GM21717 (cell line): ENCODE data around the gene CTAGE9.
"Not testable (repeated sequence)": the region's sequence is repeated elsewhere in the genome, so short reads cannot be mapped to it uniquely, and the experiment has no call there.

ENCODE experiments used
- ATAC-seq: cut with Tn5 transposase; IDR thresholded peaks from one replicate; pipeline ENCODE4 v1.9.1; 2021; ENCODE audit warnings: mild to moderate bottlenecking, moderate library complexity; ENCODE audit not compliant: unreplicated experiment

The CTAGE9 gene

GRCh38 chr6:131710917-131711316 is at the start of gene CTAGE9:
TSS of gene CTAGE9 (minus strand) at chr6:131711017. CDS start at chr6:131711017, 0 bp downstream.
- ATAC-seq, result not testable (repeated sequence)

GRCh38 chr6:131758920-131759319 is 48.1 kb upstream of the CTAGE9 start:
- ATAC-seq, result no peak

DNA sequence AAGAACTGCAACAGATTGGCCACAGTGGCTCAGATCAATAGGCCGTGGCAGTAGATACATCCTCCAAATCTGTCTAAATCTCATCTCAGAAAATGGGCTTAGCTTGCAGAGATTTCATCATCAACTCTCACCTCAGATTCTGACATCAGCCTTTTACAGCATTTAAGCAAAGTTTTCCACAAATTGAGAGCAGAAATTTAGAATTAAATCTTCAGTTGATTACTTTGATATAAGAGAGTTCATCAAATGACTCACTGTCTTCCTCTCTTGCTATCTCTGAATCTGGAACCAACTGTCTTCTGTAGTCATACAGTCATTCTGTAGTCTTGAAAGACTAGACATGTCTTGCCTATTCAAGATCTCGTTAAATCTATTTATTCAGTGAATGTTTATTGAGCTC is 45.2 kb upstream of the CTAGE9 start:
- ATAC-seq, result no peak

- ATAC-seq, result no peak
Observed at GRCh38 chr6:131755597-131755996, 44.8 kb upstream of the CTAGE9 start.

DNA sequence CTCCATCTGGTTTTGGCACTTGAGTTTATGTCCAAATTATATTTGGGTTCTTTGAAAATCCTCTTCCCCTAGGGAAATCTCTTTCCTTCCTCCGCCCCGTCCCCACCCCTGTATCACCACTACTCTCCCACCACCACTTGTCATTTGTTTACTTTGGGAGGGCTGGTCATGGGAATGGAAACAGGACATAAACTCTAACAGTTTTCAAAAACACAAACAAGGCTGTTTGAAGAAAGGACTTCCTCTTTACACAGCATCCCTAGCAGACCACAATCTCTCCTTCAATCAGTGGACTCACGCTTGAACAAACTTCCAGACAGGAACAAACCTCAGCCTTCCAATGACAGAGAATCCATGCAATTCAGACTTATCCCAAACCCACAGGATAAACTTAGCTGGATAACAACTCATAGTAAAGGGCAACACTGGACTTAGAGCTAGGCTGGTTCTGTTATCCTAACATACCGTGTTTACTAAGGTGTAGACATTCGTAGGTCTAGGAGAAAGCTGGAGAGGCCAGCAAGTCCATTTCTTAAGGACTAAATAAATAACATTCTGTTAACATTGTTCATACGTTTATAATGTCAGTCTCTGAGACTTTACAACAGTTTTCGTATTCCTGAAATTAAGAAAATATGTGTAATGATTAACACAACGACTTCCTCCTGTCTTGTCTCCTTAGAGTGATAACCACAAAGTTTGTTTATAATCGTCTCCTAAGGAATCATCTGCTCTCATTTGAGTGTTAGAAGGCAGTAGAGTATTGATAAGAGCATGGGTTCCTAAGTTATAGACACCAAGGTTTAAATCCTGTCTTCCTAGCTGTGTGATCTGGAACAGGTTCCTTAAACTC is 44.1 kb upstream of the CTAGE9 start:
- ATAC-seq, result no peak

DNA sequence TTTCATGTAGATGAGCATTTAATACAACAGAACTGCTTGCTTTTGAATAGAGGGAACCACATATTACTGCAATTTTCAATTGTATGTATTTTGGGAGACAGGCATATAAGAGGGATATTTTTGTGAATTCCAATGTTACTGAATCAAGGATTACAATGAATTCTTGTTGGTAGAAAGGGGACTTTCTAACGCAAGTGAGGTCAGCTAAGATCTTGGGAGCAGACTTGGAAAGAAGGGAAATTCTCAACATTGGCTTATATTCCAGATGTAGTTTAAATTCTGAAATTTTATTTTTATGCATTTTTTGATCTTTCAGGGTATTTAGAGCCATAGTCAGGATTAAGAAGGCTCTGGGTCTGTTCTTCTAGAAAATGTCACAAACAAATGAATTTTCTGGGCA is 43.3 kb upstream of the CTAGE9 start:
- no peak for ATAC-seq

GRCh38 chr6:131751012-131751715 is 40.3 kb upstream of the CTAGE9 start:
- ATAC-seq, result not testable (repeated sequence)

GRCh38 chr6:131749023-131749422 is 38.2 kb upstream of the CTAGE9 start:
- ATAC-seq, result no peak

DNA sequence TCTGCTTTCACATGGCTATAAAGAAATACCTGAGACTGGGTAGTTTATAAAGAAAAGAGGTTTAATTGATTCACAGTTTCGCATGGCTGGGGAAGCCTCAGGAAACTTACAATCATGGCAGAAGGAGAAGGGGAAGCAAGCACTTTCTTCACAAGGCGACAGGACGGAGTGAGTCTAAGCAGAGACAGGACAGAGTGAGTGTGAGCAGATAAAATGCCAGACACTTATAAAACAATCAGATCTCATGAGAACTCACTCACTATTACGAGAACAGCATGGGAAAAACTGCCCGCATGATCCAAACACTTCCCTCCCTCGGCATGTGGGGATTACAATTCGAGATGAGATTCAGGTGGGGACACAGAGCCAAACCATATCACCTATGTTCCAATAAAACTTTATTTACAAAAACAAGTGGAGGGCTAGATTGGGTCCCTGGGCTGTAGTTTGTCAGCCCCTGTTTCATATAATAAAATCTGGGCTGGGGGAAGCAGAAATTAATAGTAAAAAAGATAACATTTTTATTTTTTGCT is 37.1 kb upstream of the CTAGE9 start:
- no peak for ATAC-seq

GRCh38 chr6:131745476-131745875 is 34.7 kb upstream of the CTAGE9 start:
- ATAC-seq, result no peak

GRCh38 chr6:131744432-131745287 is 33.8 kb upstream of the CTAGE9 start:
- ATAC-seq, result no peak

- ATAC-seq, result no peak
Observed at GRCh38 chr6:131741688-131742393, 31.0 kb upstream of the CTAGE9 start.

GRCh38 chr6:131740161-131740560 is 29.3 kb upstream of the CTAGE9 start:
- no peak for ATAC-seq

DNA sequence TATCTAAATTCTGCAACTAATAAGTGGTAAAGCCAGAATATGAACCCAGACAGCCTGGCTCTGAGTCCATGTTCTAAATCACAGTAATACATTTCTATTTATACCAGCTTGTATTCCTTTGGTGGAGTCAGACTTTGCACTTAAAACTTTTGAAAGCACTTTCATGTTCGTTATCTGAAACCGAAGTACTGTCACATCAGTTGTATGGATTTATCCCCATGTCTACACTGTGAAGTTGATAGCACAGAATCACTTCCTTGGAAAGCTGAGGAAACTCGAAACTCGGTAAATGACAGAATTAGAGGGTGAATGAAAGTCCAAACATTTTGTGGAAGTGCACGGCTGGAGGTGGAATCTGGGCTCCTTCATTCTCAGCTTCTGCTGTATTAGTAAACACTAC is 28.3 kb upstream of the CTAGE9 start:
- ATAC-seq, result no peak

DNA sequence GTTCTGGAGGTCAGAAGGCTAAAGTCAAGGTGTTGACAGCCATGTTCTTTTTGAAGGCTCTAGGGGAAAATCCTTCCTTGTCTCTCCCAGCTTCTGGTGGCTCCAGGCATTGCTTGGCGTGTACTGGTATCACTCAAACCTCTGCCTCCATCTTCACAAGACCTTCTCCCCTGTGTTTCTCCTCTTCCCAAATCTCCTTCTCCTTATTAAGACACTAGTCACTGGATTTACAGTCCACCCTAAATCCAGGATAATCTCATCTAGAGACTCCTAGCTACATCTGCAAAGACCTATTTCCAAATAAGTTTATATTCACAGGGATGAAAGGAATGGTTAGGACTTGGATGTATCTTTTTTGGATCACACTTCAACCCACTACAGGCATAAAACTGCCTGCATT is 26.0 kb upstream of the CTAGE9 start:
- ATAC-seq, result no peak

DNA sequence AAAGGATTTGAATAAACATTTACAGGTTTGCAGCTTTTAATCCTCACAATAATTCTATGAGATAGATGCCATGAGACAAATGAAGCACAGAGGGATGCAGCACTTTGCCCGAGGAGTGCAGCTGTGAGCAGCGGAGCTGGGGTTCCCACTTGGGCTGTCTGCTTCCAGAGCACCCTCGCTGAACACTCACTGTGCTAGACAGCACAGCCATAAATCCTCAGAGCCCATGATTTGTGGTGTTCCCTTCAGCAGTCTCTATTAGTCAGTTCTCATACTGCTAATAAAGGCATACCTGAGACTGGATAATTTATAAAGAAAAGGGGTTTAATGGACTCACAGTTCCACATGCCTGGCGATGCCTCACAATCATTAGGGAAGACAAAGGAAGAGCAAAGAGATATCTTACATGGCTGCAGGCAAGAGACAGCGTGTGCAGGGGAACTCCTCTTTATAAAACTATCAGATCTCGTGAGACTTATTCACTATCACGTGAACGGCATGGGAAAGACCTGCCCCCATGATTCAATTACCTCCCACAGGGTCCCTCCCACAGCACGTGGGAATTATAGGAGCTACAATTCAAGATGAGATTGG is 25.3 kb upstream of the CTAGE9 start:
- ATAC-seq, result no peak

- no peak for ATAC-seq
Observed at GRCh38 chr6:131733376-131734016, 22.7 kb upstream of the CTAGE9 start.

DNA sequence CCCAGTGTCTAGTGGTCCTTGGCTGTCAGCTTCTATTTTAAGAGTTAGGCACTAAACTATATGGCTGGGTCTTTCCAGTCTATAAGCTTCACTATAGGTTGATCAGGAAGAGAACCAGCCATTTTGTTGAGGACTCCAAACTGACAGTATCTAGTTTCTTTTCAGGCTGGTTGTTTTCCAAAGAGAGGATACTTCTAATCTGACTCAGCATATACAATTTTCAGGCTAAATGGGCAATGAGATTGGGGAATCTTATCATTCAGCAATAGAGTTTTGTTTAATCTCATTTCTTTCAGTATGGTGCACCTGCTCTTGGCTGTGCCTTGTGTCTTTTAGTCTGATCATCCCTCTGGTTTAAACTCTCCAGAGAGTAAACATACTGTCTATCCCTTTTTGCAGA is 20.4 kb upstream of the CTAGE9 start:
- ATAC-seq, result no peak

GRCh38 chr6:131730264-131730663 is 19.4 kb upstream of the CTAGE9 start:
- no peak for ATAC-seq

- ATAC-seq, result no peak
Observed at GRCh38 chr6:131729550-131729949, 18.7 kb upstream of the CTAGE9 start.
